Coronary artery (tissue), 2 donors: ENCODE results near the gene CFAP99.

Source experiments
- DNase-seq: peaks from one replicate; pipeline ENCODE4 v3.0.0-alpha.2; 2017; ENCODE audit warnings: low spot score
- H3K27ac ChIP-seq, 2 donors: fragments of 200-600 bp; sonication (generic); one replicate each; pipeline ENCODE4 v1.5.1; 2016 to 2019
- H3K4me3 ChIP-seq: fragments of 200-600 bp; sonication (generic); 2 replicates; pipeline ENCODE4 v1.5.1; 2016; ENCODE audit warnings: mild to moderate bottlenecking, moderate library complexity
- TF ChIP-seq, protein P1 (sequence below): fragments of 200-600 bp; sonication (generic); IDR thresholded peaks from one replicate; pipeline ENCODE4 v1.5.1; 2019; ENCODE audit warnings: antibody characterized with exemption

Gene CFAP99

DNA sequence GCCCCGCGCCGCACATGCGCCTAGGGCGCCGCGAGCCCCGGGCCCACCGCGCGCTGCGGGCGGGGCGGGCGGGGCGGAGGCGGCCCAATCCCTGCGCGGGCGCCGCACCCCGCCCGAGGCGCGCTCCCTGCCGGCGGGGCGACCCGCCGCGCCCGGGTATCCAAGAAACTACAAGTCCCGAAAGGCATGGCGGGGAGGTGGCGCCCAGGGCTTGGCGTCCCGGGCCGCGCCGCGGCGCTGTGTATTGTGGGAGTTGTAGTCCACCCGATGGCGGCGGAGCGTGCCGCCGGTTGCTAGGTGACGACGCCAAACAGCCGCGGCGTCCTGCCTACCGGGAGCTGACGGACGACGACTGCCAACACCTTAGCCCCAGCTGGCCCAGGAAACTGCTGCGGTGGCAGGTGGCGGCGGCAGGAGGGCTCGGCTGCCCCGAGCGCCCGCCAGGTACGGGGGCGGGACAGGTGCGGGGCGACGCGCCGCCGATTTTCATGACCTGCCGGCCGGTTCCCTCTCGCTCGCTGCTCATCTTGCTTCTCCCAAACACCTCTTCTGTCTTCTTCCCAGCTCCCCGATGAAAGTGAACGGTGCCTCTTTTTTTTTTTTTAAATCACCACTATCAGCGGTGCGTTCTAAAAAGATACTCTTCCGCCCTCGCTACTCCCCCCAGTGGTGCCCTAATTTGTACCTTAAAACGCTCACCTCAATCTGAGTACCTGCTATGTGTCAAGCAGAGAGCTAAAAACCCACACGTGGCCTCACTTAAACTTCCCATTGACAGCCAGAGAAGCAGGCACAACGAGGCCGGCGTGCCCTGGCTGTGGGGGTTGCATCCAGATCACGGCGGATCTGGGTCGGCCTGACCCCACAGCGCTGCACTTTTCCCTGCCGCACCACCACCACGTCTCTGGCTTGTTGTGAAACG lies at the start of gene CFAP99:
Gene CFAP99 (plus strand): TSS at position 306 of the 922 bp plus-strand sequence.
- DNase-seq: peak; percentile 97
- Histone ChIP-seq H3K4me3 (peak within 1 kb of the TSS; percentile 99), H3K27ac (peak within 1 kb of the TSS in 1 of 2 donors; percentile 78)
- TF ChIP-seq, protein P1, sequence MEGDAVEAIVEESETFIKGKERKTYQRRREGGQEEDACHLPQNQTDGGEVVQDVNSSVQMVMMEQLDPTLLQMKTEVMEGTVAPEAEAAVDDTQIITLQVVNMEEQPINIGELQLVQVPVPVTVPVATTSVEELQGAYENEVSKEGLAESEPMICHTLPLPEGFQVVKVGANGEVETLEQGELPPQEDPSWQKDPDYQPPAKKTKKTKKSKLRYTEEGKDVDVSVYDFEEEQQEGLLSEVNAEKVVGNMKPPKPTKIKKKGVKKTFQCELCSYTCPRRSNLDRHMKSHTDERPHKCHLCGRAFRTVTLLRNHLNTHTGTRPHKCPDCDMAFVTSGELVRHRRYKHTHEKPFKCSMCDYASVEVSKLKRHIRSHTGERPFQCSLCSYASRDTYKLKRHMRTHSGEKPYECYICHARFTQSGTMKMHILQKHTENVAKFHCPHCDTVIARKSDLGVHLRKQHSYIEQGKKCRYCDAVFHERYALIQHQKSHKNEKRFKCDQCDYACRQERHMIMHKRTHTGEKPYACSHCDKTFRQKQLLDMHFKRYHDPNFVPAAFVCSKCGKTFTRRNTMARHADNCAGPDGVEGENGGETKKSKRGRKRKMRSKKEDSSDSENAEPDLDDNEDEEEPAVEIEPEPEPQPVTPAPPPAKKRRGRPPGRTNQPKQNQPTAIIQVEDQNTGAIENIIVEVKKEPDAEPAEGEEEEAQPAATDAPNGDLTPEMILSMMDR: no peak

DNA sequence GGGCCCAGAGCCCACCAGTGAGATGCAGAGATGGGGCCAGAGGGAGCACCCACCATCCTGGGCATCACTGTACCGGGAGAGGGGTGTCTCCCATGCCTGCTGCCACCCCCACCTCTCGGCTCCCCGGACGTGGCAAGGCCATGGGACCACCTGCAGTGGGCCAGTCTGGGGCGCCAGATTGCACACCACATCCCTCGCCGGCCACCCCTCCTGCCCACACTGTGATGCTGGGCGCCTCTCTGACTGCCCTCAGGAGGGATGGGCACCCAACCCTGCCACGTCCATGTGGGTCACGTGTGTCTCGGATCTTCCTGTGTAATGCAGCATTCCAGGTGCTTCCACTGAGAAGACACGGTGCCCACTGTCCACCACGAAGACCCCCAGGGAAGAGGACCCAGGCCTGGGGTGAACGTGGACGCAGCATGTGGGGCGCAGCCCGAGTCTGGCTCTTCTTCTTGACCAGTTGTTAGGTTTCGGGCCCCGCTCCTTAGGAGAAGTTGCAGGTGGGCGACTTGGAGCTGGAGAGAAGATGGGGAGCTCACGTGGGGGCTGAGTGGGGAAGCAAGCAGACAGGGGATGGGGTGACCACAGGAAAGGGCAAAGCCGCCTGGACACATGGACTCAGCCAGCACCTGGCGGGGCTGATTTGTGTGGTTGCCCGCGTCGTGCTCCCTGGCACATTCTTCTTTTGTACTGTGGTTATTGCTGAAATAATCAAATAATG lies 48.0 kb upstream of the CFAP99 start:
- Histone ChIP-seq H3K4me3 (no peak overlapping the region), H3K27ac (no peak overlapping the region)
- TF ChIP-seq, protein P1: no peak
- no peak for DNase-seq

GRCh38 chr4:2371765-2372487 lies 46.8 kb upstream of the CFAP99 start:
- TF ChIP-seq, protein P1: no peak
- Histone ChIP-seq H3K4me3 (no peak overlapping the region), H3K27ac (no peak overlapping the region)
- DNase-seq: no peak

DNA sequence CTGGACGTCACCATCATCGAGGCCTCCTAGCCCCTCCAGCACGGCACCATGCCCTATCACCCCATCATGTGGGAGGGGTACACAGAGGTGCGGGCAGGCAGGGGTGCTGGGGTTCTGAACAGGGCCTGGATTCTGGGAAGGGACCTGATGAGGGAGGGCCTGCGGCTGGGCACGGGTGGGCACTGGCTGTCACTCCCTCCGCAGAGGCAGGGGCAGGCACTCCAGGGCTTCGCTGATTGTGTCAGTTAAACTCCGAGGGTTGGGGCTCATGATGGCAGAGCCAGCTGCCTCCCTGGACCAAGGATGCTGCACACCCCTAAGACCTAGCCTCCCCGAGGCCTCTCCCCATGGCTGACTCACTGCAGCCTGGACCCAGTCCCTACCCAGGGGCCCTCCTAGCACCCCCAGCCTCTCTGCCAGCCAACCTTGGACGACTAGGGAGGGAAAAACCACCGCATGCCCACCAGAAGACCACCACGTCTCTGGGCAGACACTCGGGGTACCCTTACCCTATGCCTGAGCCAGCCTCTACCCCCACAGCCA lies 46.2 kb upstream of the CFAP99 start:
- no peak overlapping the region for H3K4me3 ChIP-seq
- no peak for DNase-seq
- H3K27ac ChIP-seq: no peak overlapping the region
- TF ChIP-seq, protein P1: no peak

DNA sequence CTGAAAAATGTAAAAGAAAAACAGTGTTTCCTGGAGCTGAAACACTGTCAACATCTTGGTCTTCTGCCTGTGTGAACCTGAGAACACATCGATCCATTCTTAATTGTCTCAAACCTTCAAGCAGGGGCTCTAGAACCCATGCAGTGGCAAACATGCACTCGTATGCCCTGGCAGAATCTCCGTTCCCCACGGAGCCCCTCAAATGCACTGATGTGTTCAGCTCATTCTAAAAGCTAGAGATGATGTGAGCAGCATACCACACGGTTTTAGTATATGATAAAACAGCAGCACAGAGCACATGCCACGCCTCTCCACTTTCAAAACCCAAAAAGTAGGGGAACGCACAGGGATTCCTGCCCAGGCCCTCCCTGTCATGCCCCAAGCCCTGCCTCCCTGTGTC lies 45.2 kb upstream of the CFAP99 start:
- DNase-seq: no peak
- TF ChIP-seq, protein P1: no peak
- Histone ChIP-seq H3K27ac (no peak overlapping the region), H3K4me3 (no peak overlapping the region)

GRCh38 chr4:2375427-2375826 lies 43.3 kb upstream of the CFAP99 start:
- DNase-seq: no peak

More at GRCh38 chr4:2375427-2375826, 43.3 kb upstream of the CFAP99 start:
- H3K27ac ChIP-seq: no peak overlapping the region
- no peak overlapping the region for H3K4me3 ChIP-seq
- TF ChIP-seq, protein P1: no peak
